Neural progenitor cell (in vitro differentiated cells): ENCODE measurements around the gene RELCH. TPM values are rescaled to one million over a fixed set of nuclear protein-coding genes. Genes with fewer than 3 reads are reported as not detected.

Source experiments
- DNase-seq: peaks from one replicate; pipeline ENCODE4 v3.0.0-alpha.2; 2016; ENCODE audit warnings: low spot score
- H2AFZ ChIP-seq: fragments of 200-600 bp; sonication (generic); replicated peaks from 2 replicates; pipeline ENCODE4 v1.6.1; 2016; ENCODE audit warnings: antibody characterized with exemption
- H3F3A ChIP-seq: fragments of 200-600 bp; sonication (generic); 2 replicates; pipeline ENCODE4 v1.6.1; 2016; ENCODE audit warnings: antibody characterized with exemption, low read depth
- H3K27ac ChIP-seq: fragments of 200-600 bp; sonication (generic); 2 replicates; pipeline ENCODE4 v1.5.1; 2016; ENCODE audit warnings: mild to moderate bottlenecking
- H3K27me3 ChIP-seq: fragments of 200-600 bp; sonication (generic); 2 replicates; pipeline ENCODE4 v1.6.1; 2016; ENCODE audit warnings: mild to moderate bottlenecking, moderate library complexity
- H3K36me3 ChIP-seq: fragments of 200-600 bp; sonication (generic); 2 replicates; pipeline ENCODE4 v1.5.1; 2016
- H3K4me1 ChIP-seq: fragments of 200-600 bp; sonication (generic); 2 replicates; pipeline ENCODE4 v1.6.1; 2016; ENCODE audit warnings: mixed run types
- H3K4me2 ChIP-seq: fragments of 200-600 bp; sonication (generic); 2 replicates; pipeline ENCODE4 v1.6.1; 2016
- H3K4me3 ChIP-seq: fragments of 200-600 bp; sonication (generic); 2 replicates; pipeline ENCODE4 v1.5.1; 2016
- H3K79me2 ChIP-seq: fragments of 200-600 bp; sonication (generic); 2 replicates; pipeline ENCODE4 v1.6.1; 2016; ENCODE audit warnings: low read depth
- H3K9ac ChIP-seq: fragments of 200-600 bp; sonication (generic); 2 replicates; pipeline ENCODE4 v1.6.1; 2016
- H3K9me3 ChIP-seq: fragments of 200-600 bp; sonication (generic); 2 replicates; pipeline ENCODE4 v1.5.1; 2016; ENCODE audit warnings: low read depth
- H4K20me1 ChIP-seq: fragments of 200-600 bp; sonication (generic); 2 replicates; pipeline ENCODE4 v1.6.1; 2016; ENCODE audit warnings: low read depth
- H3K27ac Mint-ChIP-seq: 3 replicates; pipeline ENCODE4 v1.8.0; 2021; ENCODE audit warnings: mixed read lengths
- H3K27me3 Mint-ChIP-seq: 2 replicates; pipeline ENCODE4 v1.8.0; 2022; ENCODE audit warnings: low read depth, mild to moderate bottlenecking, inconsistent platforms, moderate library complexity, mixed read lengths; ENCODE audit not compliant: insufficient read depth
- H3K36me3 Mint-ChIP-seq: 3 replicates; pipeline ENCODE4 v1.8.0; 2021; ENCODE audit warnings: mixed read lengths
- H3K4me1 Mint-ChIP-seq: 3 replicates; pipeline ENCODE4 v1.8.0; 2021; ENCODE audit warnings: mixed read lengths
- H3K4me3 Mint-ChIP-seq: 3 replicates; pipeline ENCODE4 v1.8.0; 2021; ENCODE audit warnings: mild to moderate bottlenecking, moderate library complexity, mixed read lengths
- H3K9me3 Mint-ChIP-seq: 3 replicates; pipeline ENCODE4 v1.8.0; 2020; ENCODE audit warnings: mixed read lengths
- CTCF ChIP-seq: fragments of 200-600 bp; sonication (generic); IDR thresholded peaks from 2 replicates; pipeline ENCODE4 v1.5.1; 2017; ENCODE audit warnings: antibody characterized with exemption, mild to moderate bottlenecking
- EZH2 ChIP-seq: fragments of 200-600 bp; sonication (generic); IDR thresholded peaks from 2 replicates; pipeline ENCODE4 v1.6.1; 2017; ENCODE audit warnings: antibody characterized with exemption, mild to moderate bottlenecking, moderate library complexity
- EZH2phosphoT487 ChIP-seq: fragments of 200-600 bp; sonication (generic); IDR thresholded peaks from 2 replicates; pipeline ENCODE4 v1.6.1; 2017; ENCODE audit warnings: antibody characterized with exemption
- small RNA-seq: library from RNA; depleted of rRNA; stranded (forward); fragments of <200 nt; gene quantifications from one replicate; pipeline ENCODE3, GENCODE V24; 2015
- total RNA-seq: library from RNA; depleted of rRNA; stranded (reverse); fragments of >200 nt; gene quantifications from 2 replicates; pipeline ENCODE4 v1.2.3, GENCODE V29; 2015; ENCODE audit warnings: low replicate concordance

Gene RELCH
- total RNA-seq, 1 donor from 2014 or later = 40.9 TPM

GRCh38 chr18:62357079-62357719 lies 170.1 kb downstream of the RELCH start:
- H3K9ac ChIP-seq = no peak overlapping the region
- Mint-ChIP-seq H3K36me3 (no peaks in the 10 kb centered on the region), H3K27me3 (no peaks in the 10 kb centered on the region), H3K4me3 (no peak overlapping the region), H3K27ac (no peak overlapping the region), H3K9me3 (no peaks in the 10 kb centered on the region), H3K4me1 (peaks cover 11% of the 10 kb centered on the region)
- no peaks in the 10 kb centered on the region for H3K27me3 ChIP-seq
- no peak overlapping the region for H2AFZ ChIP-seq
- H3K9me3 ChIP-seq = no peaks in the 10 kb centered on the region
- no peaks in the 10 kb centered on the region for H3K4me1 ChIP-seq
- H3F3A ChIP-seq = no peaks in the 10 kb centered on the region
- TF ChIP-seq EZH2 (no peak), CTCF (no peak), EZH2phosphoT487 (no peak)
- H3K4me2 ChIP-seq = no peak overlapping the region
- DNase-seq = no peak
- no peak overlapping the region for H3K4me3 ChIP-seq
- H3K36me3 ChIP-seq = no peaks in the 10 kb centered on the region
- H3K79me2 ChIP-seq = no peaks in the 10 kb centered on the region
- H3K27ac ChIP-seq = no peak overlapping the region
- H4K20me1 ChIP-seq = no peaks in the 10 kb centered on the region

Small RNA genes within 50 kb of the gene (small RNA-seq; reads per million reads assigned to genes)
- not detected for gene RF00019

Other genes starting within 250 kb of the RELCH start
- gene PIGN, start 199 bp upstream of the RELCH start, total RNA-seq = 37.5 and 48.9 TPM in 2 replicates
- 0.47 and 1.1 TPM in 2 replicates for gene TNFRSF11A, start 138.1 kb downstream of the RELCH start, total RNA-seq